Measurements from ENCODE around the gene PFDN4. TPM values are rescaled to one million over a fixed set of nuclear protein-coding genes. Genes with fewer than 3 reads are reported as not detected.
A peak's percentile ranks its signal among the peaks of the same experiment; 100 is the strongest.

Gene PFDN4
- total and polyA plus RNA-seq, 2 of the 13 experiments (the other 11 are each of a cell fraction or from before 2014, with no cell fraction given), result 59.8 to 227 TPM

DNA sequence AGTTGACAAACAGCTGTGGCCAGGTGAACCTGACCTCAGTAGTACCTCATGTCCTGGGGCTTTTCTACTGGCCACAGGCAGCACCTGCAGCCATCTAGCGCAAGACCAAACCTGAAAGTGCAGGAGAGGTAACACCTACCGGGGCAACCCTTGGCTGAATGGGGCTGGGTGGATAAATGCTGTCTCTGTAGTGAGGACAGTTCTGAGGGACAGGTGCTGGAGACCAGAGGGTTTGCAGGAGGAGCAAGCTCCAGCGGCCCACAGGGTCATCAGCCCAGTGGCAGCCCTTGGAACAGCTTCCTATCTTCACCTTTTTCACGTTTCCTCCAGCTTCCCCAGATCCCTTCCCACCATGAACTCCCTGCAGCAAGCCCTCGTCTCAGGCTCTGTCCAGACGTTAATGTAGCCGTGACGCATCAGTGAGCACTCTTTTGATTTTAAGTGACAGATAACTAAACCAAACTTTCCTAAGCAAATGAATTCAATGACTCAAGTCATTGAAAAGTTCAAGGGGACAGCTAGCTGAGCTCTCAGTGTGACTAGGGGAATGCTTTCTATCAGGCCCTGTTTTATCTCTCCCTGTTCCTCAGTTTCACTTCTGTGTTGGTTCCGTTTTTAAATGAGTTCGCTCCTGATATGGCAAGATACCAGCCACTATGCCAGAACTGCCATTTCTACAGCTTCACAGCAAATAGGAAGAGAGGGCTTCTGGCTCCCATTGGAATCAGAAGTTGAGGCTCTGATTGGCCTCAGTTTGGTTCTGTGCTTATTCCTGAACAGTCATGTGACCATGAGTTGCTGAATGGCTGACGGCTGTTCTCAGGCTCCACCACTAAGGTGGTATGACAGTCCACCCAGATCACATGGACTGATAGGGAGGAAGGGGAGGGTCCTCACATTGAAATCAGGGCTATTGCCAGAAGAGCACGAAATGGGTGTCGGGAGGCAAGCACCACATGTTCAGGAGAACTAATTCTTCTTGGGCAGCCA, 12.1 kb upstream of the PFDN4 start (continued):
- TF ChIP-seq, protein P1, sequence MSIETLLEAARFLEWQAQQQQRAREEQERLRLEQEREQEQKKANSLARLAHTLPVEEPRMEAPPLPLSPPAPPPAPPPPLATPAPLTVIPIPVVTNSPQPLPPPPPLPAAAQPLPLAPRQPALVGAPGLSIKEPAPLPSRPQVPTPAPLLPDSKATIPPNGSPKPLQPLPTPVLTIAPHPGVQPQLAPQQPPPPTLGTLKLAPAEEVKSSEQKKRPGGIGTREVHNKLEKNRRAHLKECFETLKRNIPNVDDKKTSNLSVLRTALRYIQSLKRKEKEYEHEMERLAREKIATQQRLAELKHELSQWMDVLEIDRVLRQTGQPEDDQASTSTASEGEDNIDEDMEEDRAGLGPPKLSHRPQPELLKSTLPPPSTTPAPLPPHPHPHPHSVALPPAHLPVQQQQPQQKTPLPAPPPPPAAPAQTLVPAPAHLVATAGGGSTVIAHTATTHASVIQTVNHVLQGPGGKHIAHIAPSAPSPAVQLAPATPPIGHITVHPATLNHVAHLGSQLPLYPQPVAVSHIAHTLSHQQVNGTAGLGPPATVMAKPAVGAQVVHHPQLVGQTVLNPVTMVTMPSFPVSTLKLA (IDR thresholded peaks at IDR 0.05), result no peak
- peak; percentile 24 for TF ChIP-seq MED8 (CRISPR knock-in tag; IDR thresholded peaks at IDR 0.05; ENCODE audit: insufficient replicate concordance)
- TF ChIP-seq ATAD3A (CRISPR knock-in tag; IDR thresholded peaks at IDR 0.05), result 0 out of 2 replicates have a peak, but pooled peaks have one; percentile 50
- TF ChIP-seq CREB1 (IDR thresholded peaks at IDR 0.05), result peak; percentile 23; the same call in 1 of the 2 replicates
- TF ChIP-seq CREB1 (CRISPR knock-in tag; IDR thresholded peaks at IDR 0.05), result no peak
- peak; percentile 6; the same call in 1 of the 2 replicates for TF ChIP-seq ZNF142 (CRISPR knock-in tag; IDR thresholded peaks at IDR 0.05)
- TF ChIP-seq TEAD3 (CRISPR knock-in tag; optimal IDR thresholded peaks at IDR 0.05; ENCODE audit: borderline replicate concordance), result peak; percentile 48
- peak; percentile 8 for TF ChIP-seq ZSCAN21 (CRISPR knock-in tag; IDR thresholded peaks at IDR 0.05; ENCODE audit: borderline replicate concordance)
- 0 out of 2 replicates have a peak, but pooled peaks have one; percentile 8 for TF ChIP-seq SAFB2 (CRISPR knock-in tag; IDR thresholded peaks at IDR 0.05; ENCODE audit: borderline replicate concordance, low read depth)
- TF ChIP-seq CBX1 (IDR thresholded peaks at IDR 0.05; ENCODE audit: low read depth), result peak; percentile 12
- TF ChIP-seq STAG1 (CRISPR knock-in tag; IDR thresholded peaks at IDR 0.05), result 0 out of 2 replicates have a peak, but pooled peaks have one; percentile 15
- TF ChIP-seq, protein P2, sequence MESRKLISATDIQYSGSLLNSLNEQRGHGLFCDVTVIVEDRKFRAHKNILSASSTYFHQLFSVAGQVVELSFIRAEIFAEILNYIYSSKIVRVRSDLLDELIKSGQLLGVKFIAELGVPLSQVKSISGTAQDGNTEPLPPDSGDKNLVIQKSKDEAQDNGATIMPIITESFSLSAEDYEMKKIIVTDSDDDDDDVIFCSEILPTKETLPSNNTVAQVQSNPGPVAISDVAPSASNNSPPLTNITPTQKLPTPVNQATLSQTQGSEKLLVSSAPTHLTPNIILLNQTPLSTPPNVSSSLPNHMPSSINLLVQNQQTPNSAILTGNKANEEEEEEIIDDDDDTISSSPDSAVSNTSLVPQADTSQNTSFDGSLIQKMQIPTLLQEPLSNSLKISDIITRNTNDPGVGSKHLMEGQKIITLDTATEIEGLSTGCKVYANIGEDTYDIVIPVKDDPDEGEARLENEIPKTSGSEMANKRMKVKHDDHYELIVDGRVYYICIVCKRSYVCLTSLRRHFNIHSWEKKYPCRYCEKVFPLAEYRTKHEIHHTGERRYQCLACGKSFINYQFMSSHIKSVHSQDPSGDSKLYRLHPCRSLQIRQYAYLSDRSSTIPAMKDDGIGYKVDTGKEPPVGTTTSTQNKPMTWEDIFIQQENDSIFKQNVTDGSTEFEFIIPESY (CRISPR knock-in tag; IDR thresholded peaks at IDR 0.05), result 0 out of 2 replicates have a peak, but pooled peaks have one; percentile 17
- 0 out of 2 replicates have a peak, but pooled peaks have one; percentile 26 for TF ChIP-seq HNF4A (CRISPR knock-in tag; IDR thresholded peaks at IDR 0.05)
- no peak for TF ChIP-seq DNMT1 (CRISPR knock-in tag; IDR thresholded peaks at IDR 0.05)
- 0 out of 2 replicates have a peak, but pooled peaks have one; percentile 13 for TF ChIP-seq ZNF629 (CRISPR knock-in tag; conservative IDR thresholded peaks at IDR 0.05)
- 0 out of 2 replicates have a peak, but pooled peaks have one; percentile 26 for TF ChIP-seq CREM (IDR thresholded peaks at IDR 0.05)
- no peak for TF ChIP-seq CREM (CRISPR knock-in tag; IDR thresholded peaks at IDR 0.05)
